Muscle of arm (tissue), 12 donors: ENCODE data around the gene TPBG. TPM values are rescaled to one million over a fixed set of nuclear protein-coding genes. Genes with fewer than 3 reads are reported as not detected.

ENCODE experiments used
- polyA plus RNA-seq, 12 donors: library from polyadenylated mRNA; unstranded; fragments of 120-200 nt; gene quantifications; one replicate each; pipeline ENCODE4 v1.2.1, GENCODE V29; 2013; ENCODE audit not compliant: insufficient read length in 12 of 12

Gene TPBG
- polyA plus RNA-seq, 12 donors = 7.7 to 26.5 (median 13.2) TPM; not detected in 1

Other genes with a start within 250 kb of the TPBG start
- 10 to 100 TPM in 11 of 12 donors, not detected in 1; 30.2 to 53.5 (median 40.5) TPM for gene IBTK, start 116.1 kb upstream of the TPBG start, polyA plus RNA-seq